ENCODE results near the gene AIG1. TPM values are rescaled to one million over a fixed set of nuclear protein-coding genes. Genes with fewer than 3 reads are reported as not detected.

AIG1 gene
- polyA plus RNA-seq, 1 donor from 2014 or later: 23.2 TPM

DNA sequence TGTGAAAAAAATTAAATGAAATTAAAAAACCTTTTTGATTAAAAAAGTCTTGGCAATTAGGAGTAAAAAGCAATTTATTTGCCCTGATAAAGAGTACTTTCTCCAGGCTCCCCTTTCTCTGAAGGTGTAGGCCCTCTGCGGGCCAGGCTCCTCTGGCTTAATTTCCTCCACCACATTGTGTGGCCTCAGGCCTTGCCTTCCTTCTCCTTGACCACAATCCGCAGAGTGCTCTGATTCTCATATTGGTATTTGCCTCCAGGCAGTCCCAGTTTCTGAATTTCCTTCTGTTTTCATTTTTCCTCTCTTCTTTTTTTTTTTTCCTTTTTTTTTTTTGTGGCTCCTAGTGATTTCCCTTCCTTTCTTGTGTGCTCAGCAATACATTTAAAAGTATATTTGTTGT lies 96.4 kb downstream of the AIG1 start:
- Histone ChIP-seq H4K20me1 (ENCODE audit: insufficient read depth) (no peaks in the 10 kb centered on the region), H3K36me3 (ENCODE audit: insufficient read depth, low read length) (no peaks in the 10 kb centered on the region), H3K9me3 (ENCODE audit: low read length) (no peaks in the 10 kb centered on the region), H3F3A (ENCODE audit: insufficient read depth, low read length, poor library complexity, severe bottlenecking) (no peaks in the 10 kb centered on the region), H3K9me2 (ENCODE audit: insufficient read depth, low read length) (no peaks in the 10 kb centered on the region), H3K9ac (ENCODE audit: low read length) (no peak overlapping the region), H3K27me3 (ENCODE audit: insufficient read depth, low read depth, low read length) (no peaks in the 10 kb centered on the region), H2AFZ (ENCODE audit: low read depth, low read length) (no peak overlapping the region), H3K27ac (ENCODE audit: low read length) (no peak overlapping the region), H3K4me2 (ENCODE audit: low read length) (no peak overlapping the region), H3K4me3 (ENCODE audit: low read length) (no peak overlapping the region), H3K79me2 (replicated peaks; ENCODE audit: insufficient read depth, low read length) (no peaks in the 10 kb centered on the region)
- TF ChIP-seq TAF1 (IDR thresholded peaks at IDR 0.05; ENCODE audit: low read depth) (no peak), POLR2AphosphoS5 (IDR thresholded peaks at IDR 0.05) (no peak), EZH2 (IDR thresholded peaks at IDR 0.05; ENCODE audit: borderline replicate concordance, insufficient read depth, low read length, poor library complexity, severe bottlenecking) (no peak), SMC3 (conservative IDR thresholded peaks at IDR 0.05; ENCODE audit: poor library complexity) (no peak), RAD21 (conservative IDR thresholded peaks at IDR 0.05) (no peak)
- TF ChIP-seq, protein P1, sequence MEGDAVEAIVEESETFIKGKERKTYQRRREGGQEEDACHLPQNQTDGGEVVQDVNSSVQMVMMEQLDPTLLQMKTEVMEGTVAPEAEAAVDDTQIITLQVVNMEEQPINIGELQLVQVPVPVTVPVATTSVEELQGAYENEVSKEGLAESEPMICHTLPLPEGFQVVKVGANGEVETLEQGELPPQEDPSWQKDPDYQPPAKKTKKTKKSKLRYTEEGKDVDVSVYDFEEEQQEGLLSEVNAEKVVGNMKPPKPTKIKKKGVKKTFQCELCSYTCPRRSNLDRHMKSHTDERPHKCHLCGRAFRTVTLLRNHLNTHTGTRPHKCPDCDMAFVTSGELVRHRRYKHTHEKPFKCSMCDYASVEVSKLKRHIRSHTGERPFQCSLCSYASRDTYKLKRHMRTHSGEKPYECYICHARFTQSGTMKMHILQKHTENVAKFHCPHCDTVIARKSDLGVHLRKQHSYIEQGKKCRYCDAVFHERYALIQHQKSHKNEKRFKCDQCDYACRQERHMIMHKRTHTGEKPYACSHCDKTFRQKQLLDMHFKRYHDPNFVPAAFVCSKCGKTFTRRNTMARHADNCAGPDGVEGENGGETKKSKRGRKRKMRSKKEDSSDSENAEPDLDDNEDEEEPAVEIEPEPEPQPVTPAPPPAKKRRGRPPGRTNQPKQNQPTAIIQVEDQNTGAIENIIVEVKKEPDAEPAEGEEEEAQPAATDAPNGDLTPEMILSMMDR (IDR thresholded peaks at IDR 0.05; ENCODE audit: poor library complexity, severe bottlenecking): no peak

DNA sequence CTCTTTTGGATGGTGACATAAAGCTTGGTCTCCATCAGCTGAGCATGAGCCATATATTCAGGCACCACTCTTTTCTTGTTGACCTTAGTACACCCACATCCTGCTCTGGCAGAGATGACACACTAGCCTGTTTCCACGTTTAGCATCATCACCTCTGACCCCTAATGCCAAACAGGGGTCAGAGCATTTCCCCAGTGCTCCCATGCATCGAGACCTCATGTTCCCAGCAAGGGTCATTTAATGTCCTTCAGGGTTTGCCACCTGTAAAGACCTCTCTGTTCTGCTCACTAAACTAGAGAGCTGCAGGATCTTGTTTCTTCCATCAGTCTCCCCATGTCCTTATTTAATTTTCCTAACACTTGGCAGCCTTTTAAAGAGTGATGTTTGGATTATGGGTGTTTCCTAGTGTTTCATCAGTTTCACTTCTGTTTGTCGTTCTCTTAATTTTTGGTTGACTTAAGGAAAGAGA lies 97.5 kb downstream of the AIG1 start:
- Histone ChIP-seq H3K4me3 (ENCODE audit: low read length) (no peak overlapping the region), H3F3A (ENCODE audit: insufficient read depth, low read length, poor library complexity, severe bottlenecking) (no peaks in the 10 kb centered on the region), H3K79me2 (replicated peaks; ENCODE audit: insufficient read depth, low read length) (no peaks in the 10 kb centered on the region), H4K20me1 (ENCODE audit: insufficient read depth) (no peaks in the 10 kb centered on the region), H3K27ac (ENCODE audit: low read length) (no peak overlapping the region), H3K9ac (ENCODE audit: low read length) (no peak overlapping the region), H2AFZ (ENCODE audit: low read depth, low read length) (no peak overlapping the region), H3K9me2 (ENCODE audit: insufficient read depth, low read length) (no peaks in the 10 kb centered on the region), H3K27me3 (ENCODE audit: insufficient read depth, low read depth, low read length) (no peaks in the 10 kb centered on the region), H3K36me3 (ENCODE audit: insufficient read depth, low read length) (no peaks in the 10 kb centered on the region), H3K4me2 (ENCODE audit: low read length) (no peak overlapping the region), H3K9me3 (ENCODE audit: low read length) (no peaks in the 10 kb centered on the region)
- TF ChIP-seq, protein P1 (IDR thresholded peaks at IDR 0.05; ENCODE audit: poor library complexity, severe bottlenecking): no peak
- TF ChIP-seq MXI1 (conservative IDR thresholded peaks at IDR 0.05; ENCODE audit: poor library complexity, severe bottlenecking) (no peak), EZH2 (IDR thresholded peaks at IDR 0.05; ENCODE audit: borderline replicate concordance, insufficient read depth, low read length, poor library complexity, severe bottlenecking) (no peak), EP300 (conservative IDR thresholded peaks at IDR 0.05; ENCODE audit: poor library complexity, severe bottlenecking) (no peak), TAF1 (IDR thresholded peaks at IDR 0.05; ENCODE audit: low read depth) (no peak), POLR2AphosphoS5 (IDR thresholded peaks at IDR 0.05) (no peak), RAD21 (conservative IDR thresholded peaks at IDR 0.05) (no peak)
- TF ChIP-seq, protein P2, sequence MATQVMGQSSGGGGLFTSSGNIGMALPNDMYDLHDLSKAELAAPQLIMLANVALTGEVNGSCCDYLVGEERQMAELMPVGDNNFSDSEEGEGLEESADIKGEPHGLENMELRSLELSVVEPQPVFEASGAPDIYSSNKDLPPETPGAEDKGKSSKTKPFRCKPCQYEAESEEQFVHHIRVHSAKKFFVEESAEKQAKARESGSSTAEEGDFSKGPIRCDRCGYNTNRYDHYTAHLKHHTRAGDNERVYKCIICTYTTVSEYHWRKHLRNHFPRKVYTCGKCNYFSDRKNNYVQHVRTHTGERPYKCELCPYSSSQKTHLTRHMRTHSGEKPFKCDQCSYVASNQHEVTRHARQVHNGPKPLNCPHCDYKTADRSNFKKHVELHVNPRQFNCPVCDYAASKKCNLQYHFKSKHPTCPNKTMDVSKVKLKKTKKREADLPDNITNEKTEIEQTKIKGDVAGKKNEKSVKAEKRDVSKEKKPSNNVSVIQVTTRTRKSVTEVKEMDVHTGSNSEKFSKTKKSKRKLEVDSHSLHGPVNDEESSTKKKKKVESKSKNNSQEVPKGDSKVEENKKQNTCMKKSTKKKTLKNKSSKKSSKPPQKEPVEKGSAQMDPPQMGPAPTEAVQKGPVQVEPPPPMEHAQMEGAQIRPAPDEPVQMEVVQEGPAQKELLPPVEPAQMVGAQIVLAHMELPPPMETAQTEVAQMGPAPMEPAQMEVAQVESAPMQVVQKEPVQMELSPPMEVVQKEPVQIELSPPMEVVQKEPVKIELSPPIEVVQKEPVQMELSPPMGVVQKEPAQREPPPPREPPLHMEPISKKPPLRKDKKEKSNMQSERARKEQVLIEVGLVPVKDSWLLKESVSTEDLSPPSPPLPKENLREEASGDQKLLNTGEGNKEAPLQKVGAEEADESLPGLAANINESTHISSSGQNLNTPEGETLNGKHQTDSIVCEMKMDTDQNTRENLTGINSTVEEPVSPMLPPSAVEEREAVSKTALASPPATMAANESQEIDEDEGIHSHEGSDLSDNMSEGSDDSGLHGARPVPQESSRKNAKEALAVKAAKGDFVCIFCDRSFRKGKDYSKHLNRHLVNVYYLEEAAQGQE (IDR thresholded peaks at IDR 0.05; ENCODE audit: borderline replicate concordance): no peak
